Retinal pigment epithelial cell (primary cell): ENCODE results near the gene RGS11.

Experiments
- DNase-seq: peaks from one replicate; pipeline ENCODE4 v3.0.0-alpha.2; 2010; ENCODE audit warnings: low read depth
- H3K4me3 ChIP-seq: 2 replicates; pipeline ENCODE4 v1.5.1; 2011; ENCODE audit warnings: mild to moderate bottlenecking, low read length, control low read depth, moderate library complexity
- TF ChIP-seq, protein P1 (sequence below): conservative IDR thresholded peaks from 2 replicates; pipeline ENCODE4 v1.5.1; 2011; ENCODE audit warnings: low read depth, low read length, control low read depth, inconsistent platforms

RGS11 gene

DNA sequence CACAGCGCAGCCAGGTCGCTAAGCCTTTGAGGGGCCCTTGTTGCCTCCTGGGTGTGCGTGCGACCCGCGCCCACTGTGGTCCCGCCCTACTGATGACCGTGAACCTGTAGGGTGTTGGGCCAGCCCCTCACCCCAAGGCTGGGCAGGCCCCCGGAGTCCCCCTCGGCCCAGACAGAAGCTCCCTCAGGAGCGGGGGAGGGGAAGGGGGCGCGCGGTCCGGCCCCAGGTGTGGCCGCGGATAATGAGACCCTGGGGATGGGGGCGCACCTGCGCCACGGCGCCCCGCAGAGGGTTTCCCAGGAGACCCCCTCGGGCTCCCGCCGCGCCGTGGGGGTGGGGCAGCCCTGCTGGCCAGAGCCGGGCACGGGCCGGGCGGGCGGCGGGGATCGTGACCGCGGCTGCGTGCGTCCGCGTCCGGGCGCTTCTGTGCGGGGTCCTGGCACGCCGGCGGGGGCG is 4.3 kb upstream of the RGS11 start:
- no peak for DNase-seq
- TF ChIP-seq, protein P1, sequence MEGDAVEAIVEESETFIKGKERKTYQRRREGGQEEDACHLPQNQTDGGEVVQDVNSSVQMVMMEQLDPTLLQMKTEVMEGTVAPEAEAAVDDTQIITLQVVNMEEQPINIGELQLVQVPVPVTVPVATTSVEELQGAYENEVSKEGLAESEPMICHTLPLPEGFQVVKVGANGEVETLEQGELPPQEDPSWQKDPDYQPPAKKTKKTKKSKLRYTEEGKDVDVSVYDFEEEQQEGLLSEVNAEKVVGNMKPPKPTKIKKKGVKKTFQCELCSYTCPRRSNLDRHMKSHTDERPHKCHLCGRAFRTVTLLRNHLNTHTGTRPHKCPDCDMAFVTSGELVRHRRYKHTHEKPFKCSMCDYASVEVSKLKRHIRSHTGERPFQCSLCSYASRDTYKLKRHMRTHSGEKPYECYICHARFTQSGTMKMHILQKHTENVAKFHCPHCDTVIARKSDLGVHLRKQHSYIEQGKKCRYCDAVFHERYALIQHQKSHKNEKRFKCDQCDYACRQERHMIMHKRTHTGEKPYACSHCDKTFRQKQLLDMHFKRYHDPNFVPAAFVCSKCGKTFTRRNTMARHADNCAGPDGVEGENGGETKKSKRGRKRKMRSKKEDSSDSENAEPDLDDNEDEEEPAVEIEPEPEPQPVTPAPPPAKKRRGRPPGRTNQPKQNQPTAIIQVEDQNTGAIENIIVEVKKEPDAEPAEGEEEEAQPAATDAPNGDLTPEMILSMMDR: no peak
- peak overlapping the region; percentile 23 for H3K4me3 ChIP-seq

DNA sequence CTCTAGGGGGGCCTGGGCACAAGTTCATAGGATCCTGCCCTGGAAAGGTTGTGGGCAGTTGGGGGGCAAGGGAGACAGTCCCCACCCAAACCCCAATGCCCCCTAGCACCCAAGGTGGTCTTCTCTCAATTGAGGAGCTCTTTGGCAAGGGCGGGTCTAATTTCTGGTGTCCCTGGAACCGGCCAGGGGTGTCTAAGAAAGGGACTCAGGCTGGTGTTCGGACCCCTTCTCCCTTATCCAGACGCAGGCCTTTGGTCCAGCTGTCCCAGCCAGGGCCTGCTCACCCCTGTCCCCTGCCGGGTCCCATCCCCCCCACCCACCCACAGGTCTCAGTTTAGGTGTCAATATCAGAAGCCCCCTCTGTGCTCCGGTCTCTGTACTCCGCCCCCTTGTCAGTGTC is 3.8 kb upstream of the RGS11 start:
- TF ChIP-seq, protein P1: no peak
- no peak overlapping the region for H3K4me3 ChIP-seq
- no peak for DNase-seq

DNA sequence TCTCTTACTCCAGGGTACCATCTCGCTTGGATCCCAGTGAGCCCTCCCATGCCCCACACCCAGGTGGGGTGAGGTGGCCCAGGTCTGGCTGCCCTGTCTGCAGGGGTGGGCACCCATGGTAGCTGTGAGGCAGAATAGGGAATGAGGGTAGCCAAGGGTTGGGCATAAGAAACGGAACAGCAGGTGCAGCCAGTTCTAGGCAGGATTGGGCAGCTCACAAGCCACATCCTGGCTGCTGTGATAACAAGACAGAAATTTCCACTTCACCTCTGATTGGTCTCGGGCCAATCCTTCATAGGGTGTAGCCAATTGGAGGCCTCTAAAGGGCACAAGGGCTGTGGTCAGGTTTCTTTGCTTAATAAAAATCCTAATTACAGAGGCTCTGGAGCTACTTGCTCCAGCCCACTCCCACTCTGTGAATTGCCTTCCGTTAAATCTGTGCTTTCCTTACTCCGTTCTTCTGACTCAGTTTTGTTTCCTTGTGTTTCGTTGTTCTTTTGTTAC is 3.2 kb upstream of the RGS11 start:
- DNase-seq: peak; percentile 39
- TF ChIP-seq, protein P1: no peak
- no peak overlapping the region for H3K4me3 ChIP-seq

DNA sequence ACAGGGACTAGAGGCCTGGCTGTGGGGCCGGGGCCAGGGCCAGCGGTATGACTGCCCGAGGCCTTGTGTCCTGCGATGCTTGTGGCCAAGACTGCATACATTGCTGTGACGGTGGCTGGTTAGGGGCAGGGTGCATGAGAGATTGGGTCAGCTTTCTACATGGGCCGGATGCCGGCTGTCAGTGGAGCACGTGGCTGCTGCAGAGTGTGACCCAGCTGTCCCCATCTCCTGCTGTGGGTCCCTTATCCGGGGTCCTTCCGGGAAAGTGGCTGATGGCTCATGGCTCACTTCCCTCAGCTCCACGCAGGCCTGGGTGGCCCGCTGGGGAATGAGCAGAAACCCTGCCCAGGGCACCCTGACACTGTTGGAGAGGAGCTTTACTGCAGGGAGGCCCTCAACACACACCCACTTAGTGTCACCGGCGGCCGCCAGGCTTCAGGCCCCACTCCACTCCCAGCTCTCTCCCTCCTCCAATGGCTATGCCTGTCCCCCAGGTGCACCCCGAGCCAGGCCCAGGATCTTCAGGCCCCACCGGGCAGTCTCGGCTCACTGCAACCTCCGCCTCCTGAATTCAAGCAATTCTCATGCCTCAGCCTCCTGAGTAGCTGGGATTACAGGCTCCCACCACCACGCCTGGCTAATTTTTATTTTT is 808 bp upstream of the RGS11 start:
- TF ChIP-seq, protein P1: no peak
- DNase-seq: no peak

DNA sequence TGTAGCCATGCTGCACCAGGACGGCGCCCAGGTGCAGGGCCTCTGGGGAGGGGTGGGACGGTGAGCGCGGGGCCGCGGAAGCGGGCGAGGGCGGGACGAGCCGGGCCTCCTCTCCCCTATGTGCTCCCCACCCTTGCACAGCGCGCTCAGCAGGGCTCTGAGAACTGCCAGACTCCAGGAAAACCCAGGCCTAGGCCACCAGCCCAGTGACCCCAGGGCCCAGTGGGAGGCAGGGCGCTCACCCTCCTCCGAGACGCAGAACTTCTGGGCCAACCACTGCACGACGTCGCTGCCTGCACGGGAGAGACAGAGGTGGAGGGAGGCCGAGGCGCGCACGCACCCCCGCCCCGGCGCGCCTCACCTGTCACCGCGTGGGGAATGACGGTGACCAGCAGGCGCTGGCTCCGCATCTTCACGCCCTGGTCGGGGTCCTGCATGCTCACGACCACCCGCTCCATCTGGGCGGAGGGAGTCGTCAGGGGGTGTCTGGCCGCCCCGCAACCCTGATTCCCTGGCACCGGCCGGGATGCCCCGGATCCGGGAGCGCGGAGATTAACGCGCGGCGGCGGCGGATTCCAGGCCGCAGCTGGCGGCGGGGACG is 603 bp downstream of the RGS11 start:
- DNase-seq: no peak
- H3K4me3 ChIP-seq: peak overlapping the region; percentile 37
- TF ChIP-seq, protein P1: no peak

More for the DNA sequence above, 808 bp upstream of the RGS11 start:
- no peak overlapping the region for H3K4me3 ChIP-seq

DNA sequence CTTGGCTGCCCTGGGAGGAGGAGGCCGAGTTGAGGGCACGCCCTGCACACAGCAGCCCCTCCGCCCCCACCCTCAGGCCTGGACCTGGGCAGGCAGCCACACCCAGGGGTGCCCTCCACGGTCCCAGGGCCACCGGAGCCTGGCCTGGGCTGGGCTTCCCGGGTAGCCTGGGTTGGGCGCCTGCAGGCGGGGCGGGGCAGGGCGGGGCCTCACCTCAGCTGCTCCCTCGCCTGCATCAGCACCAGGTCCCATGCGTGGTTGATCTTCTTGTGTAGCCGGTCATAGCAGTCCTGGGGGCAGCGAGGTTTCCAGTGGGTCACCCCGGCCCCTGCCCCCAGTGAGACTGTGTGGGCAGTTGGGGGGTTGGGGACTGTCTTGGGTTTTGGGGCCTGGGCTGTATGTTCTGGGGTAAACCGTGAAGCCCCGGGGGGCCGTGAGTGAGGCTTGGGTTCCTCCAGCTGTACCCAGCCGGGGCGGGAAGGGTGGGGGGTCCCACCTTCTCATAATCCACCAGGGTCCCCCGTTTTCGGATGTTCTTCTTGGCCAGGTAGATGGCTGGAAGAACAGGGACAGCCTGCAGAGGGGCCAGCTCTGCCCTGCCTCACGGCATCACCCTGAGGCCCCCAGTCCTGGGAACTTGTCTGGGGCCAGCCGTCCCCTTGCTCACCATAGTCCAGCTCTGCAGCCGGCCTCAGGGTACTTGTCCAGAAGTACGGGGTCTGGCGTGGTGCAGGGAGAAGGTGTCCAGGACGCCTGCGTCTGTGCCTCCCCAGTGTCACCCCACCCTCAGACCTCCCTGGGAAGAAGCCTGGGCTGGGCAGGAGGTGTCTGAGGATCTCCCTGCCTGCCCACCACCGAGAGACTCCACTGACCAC is 2.0 kb downstream of the RGS11 start:
- TF ChIP-seq, protein P1: no peak
- H3K4me3 ChIP-seq: no peak overlapping the region
- DNase-seq: no peak
